ENCODE measurements around the gene AZU1. TPM values are rescaled to one million over a fixed set of nuclear protein-coding genes. Genes with fewer than 3 reads are reported as not detected.

The AZU1 gene
- total RNA-seq, 1 experiment from 2014 or later, result 1.6 TPM

DNA sequence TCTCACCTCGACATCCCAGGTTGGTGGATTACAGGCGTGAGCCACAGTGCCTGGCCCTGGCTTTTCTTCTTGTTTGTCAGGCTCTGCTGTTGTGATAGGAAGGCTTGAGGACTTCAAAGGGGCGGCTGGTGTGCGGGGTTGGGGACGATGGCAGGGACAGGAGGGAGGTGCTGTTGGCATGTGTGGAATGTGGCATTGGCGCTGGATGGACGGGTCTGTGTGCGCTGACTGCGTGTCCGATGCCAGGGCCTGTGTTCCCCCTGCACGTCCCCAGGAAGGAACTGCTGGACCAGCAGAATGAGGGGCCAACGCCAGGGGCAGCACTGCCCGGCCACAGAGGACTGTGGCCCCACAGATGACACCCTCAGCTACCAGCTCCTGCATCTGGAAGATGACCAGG lies 43.1 kb upstream of the AZU1 start:
- 0 out of 5 replicates have a peak overlapping the region, but pooled peaks of 1 of the 2 experiments have one; percentile 12 for H3K4me3 Mint-ChIP-seq
- TF ChIP-seq, protein P1, sequence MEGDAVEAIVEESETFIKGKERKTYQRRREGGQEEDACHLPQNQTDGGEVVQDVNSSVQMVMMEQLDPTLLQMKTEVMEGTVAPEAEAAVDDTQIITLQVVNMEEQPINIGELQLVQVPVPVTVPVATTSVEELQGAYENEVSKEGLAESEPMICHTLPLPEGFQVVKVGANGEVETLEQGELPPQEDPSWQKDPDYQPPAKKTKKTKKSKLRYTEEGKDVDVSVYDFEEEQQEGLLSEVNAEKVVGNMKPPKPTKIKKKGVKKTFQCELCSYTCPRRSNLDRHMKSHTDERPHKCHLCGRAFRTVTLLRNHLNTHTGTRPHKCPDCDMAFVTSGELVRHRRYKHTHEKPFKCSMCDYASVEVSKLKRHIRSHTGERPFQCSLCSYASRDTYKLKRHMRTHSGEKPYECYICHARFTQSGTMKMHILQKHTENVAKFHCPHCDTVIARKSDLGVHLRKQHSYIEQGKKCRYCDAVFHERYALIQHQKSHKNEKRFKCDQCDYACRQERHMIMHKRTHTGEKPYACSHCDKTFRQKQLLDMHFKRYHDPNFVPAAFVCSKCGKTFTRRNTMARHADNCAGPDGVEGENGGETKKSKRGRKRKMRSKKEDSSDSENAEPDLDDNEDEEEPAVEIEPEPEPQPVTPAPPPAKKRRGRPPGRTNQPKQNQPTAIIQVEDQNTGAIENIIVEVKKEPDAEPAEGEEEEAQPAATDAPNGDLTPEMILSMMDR (conservative IDR thresholded peaks at IDR 0.05), result no peak

More for the DNA sequence above, 43.1 kb upstream of the AZU1 start:
- no peaks in the 10 kb centered on the region for H3K79me1 ChIP-seq (ENCODE audit: insufficient read depth, low read depth, low read length, poor library complexity, severe bottlenecking)
- no peak overlapping the region for H3K18ac ChIP-seq (ENCODE audit: insufficient read length, low read depth, low read length)
- no peaks in the 10 kb centered on the region for H3K79me2 ChIP-seq (ENCODE audit: insufficient read depth, low read length)
- 0 out of 2 replicates have a peak overlapping the region, but pooled peaks have one; percentile 29 for H2BK15ac ChIP-seq (ENCODE audit: low read depth, low read length)
- H4K91ac ChIP-seq (ENCODE audit: insufficient read length, low read depth, low read length), result peak overlapping the region; percentile 38
- no peak overlapping the region for H2BK20ac ChIP-seq (ENCODE audit: low read depth, low read length, poor library complexity, severe bottlenecking)
- peak overlapping the region; percentile 25 for H2AK5ac ChIP-seq (ENCODE audit: insufficient read length, low read length)
- H4K8ac ChIP-seq (replicated peaks; ENCODE audit: insufficient read length, low read depth, low read length), result no peak overlapping the region
- no peak overlapping the region for H2BK12ac ChIP-seq (ENCODE audit: insufficient read length, low read depth, low read length)
- peaks cover 16% of the 10 kb centered on the region for H3K23me2 ChIP-seq (ENCODE audit: insufficient read length, low read depth, low read length, poor library complexity, severe bottlenecking)
- H3K9me3 Mint-ChIP-seq, result no peaks in the 10 kb centered on the region
- no peak overlapping the region for H4K5ac ChIP-seq (ENCODE audit: insufficient read length, low read depth, low read length)
- no peaks in the 10 kb centered on the region for H4K20me1 ChIP-seq (ENCODE audit: control insufficient read depth, insufficient read depth, insufficient read length)
- peak overlapping the region in 2 of 3 experiments; percentile 21 to 67; a peak in 2 of 7 replicates for H3K27ac Mint-ChIP-seq
- no peak overlapping the region for H3K4me2 ChIP-seq (ENCODE audit: insufficient read depth, insufficient read length, low read length)
- no peak overlapping the region for H2BK120ac ChIP-seq (ENCODE audit: low read depth, low read length, poor library complexity, severe bottlenecking)
- no peak overlapping the region for H2AFZ ChIP-seq (ENCODE audit: low read length)
- no peak overlapping the region for H3K23ac ChIP-seq (ENCODE audit: insufficient read length, low read depth, low read length)
- H3K56ac ChIP-seq (ENCODE audit: insufficient read length, low read depth, low read length), result no peak overlapping the region
- no peaks in the 10 kb centered on the region for H3K27me3 ChIP-seq (ENCODE audit: insufficient read depth, low read length)
- peaks cover 29 to 38% of the 10 kb centered on the region in 2 experiments for H3K4me1 Mint-ChIP-seq
- no peak for DNase-seq
- H3K27me3 Mint-ChIP-seq (ENCODE audit: low read depth), result no peaks in the 10 kb centered on the region
- no peak overlapping the region for H3K27ac ChIP-seq (ENCODE audit: insufficient read length, low read depth, low read length)
- no peak overlapping the region for H3K4ac ChIP-seq (ENCODE audit: low read depth, low read length)
- WGBS (ENCODE audit: extremely low coverage, insufficient read length, low lambda C conversion rate), result no CpG with 5 or more reads among the region's 13 CpGs
- H3T11ph ChIP-seq (ENCODE audit: low read length), result no peak overlapping the region
- no peak overlapping the region for H2BK5ac ChIP-seq (ENCODE audit: insufficient read length, low read length)
- H3K9me3 ChIP-seq (ENCODE audit: control insufficient read depth, low read depth, low read length), result no peaks in the 10 kb centered on the region
- no peak overlapping the region for H3K9ac ChIP-seq (ENCODE audit: extremely low read depth, insufficient read length, low read length)
- no peak overlapping the region; the same call in 1 of the 2 replicates for H3K14ac ChIP-seq (ENCODE audit: insufficient read depth, low read length)
- no peaks in the 10 kb centered on the region; the same call in 1 of the 2 replicates for H3K4me1 ChIP-seq (ENCODE audit: insufficient read depth, low read length)
- peaks cover 0 to 7% (median 4%) of the 10 kb centered on the region in 3 experiments; a peak in 3 of 7 replicates for H3K36me3 Mint-ChIP-seq (ENCODE audit: insufficient read depth in 1 of 3, low read depth in 3 of 3)
